Loucy (cell line): ENCODE data around the gene PCBD2.
"Not testable (repeated sequence)": the region's sequence is repeated elsewhere in the genome, so short reads cannot be mapped to it uniquely, and the experiment has no call there.

Source experiments
- H2AFZ ChIP-seq: fragments of 200-600 bp; sonication (generic); 2 replicates; pipeline ENCODE4 v1.6.0; 2016; ENCODE audit warnings: antibody characterized with exemption, mild to moderate bottlenecking, low read length, moderate library complexity
- H3F3A ChIP-seq: fragments of 200-600 bp; 2 replicates; pipeline ENCODE4 v1.6.0; 2016; ENCODE audit warnings: antibody characterized with exemption, low read depth, mild to moderate bottlenecking
- H3K27me3 ChIP-seq: fragments of 200-600 bp; sonication (generic); 2 replicates; pipeline ENCODE4 v1.6.1; 2014; ENCODE audit warnings: low read length, mild to moderate bottlenecking; ENCODE audit not compliant: insufficient read depth, poor library complexity, severe bottlenecking
- H3K36me3 ChIP-seq: fragments of 200-600 bp; sonication (generic); 2 replicates; pipeline ENCODE4 v1.6.1; 2016; ENCODE audit warnings: low read length; ENCODE audit not compliant: insufficient read depth
- H3K4me1 ChIP-seq: fragments of 200-600 bp; sonication (generic); 2 replicates; pipeline ENCODE4 v1.5.1; 2014; ENCODE audit warnings: low read length, mild to moderate bottlenecking; ENCODE audit not compliant: insufficient read depth, poor library complexity, severe bottlenecking
- H3K4me2 ChIP-seq: fragments of 200-600 bp; sonication (generic); 2 replicates; pipeline ENCODE4 v1.6.0; 2014; ENCODE audit warnings: antibody characterized with exemption, low read length, low read depth, mild to moderate bottlenecking; ENCODE audit not compliant: poor library complexity, severe bottlenecking
- H3K4me3 ChIP-seq: fragments of 200-600 bp; sonication (generic); 2 replicates; pipeline ENCODE4 v1.5.1; 2014; ENCODE audit warnings: low read length, mild to moderate bottlenecking, mixed read lengths; ENCODE audit not compliant: poor library complexity, severe bottlenecking
- H3K79me2 ChIP-seq: fragments of 200-600 bp; sonication (generic); 2 replicates; pipeline ENCODE4 v1.6.1; 2014; ENCODE audit warnings: low read length; ENCODE audit not compliant: insufficient read depth
- H3K9ac ChIP-seq: fragments of 200-600 bp; sonication (generic); 2 replicates; pipeline ENCODE4 v1.6.0; 2014; ENCODE audit warnings: mild to moderate bottlenecking, low read depth, low read length, moderate library complexity; ENCODE audit not compliant: poor library complexity, severe bottlenecking
- H3K9me2 ChIP-seq: fragments of 200-600 bp; sonication (generic); replicated peaks from 2 replicates; pipeline ENCODE4 v1.6.1; 2016; ENCODE audit warnings: low read depth, low read length, mixed read lengths
- H3K9me3 ChIP-seq: fragments of 200-600 bp; sonication (generic); 2 replicates; pipeline ENCODE4 v1.6.1; 2014; ENCODE audit warnings: mild to moderate bottlenecking, antibody characterized with exemption, low read length, low read depth; ENCODE audit not compliant: insufficient read depth
- H4K20me1 ChIP-seq: fragments of 200-600 bp; sonication (generic); 2 replicates; pipeline ENCODE4 v1.6.0; 2014; ENCODE audit warnings: antibody characterized with exemption, low read length, mild to moderate bottlenecking; ENCODE audit not compliant: insufficient read depth, poor library complexity, severe bottlenecking
- EZH2phosphoT487 ChIP-seq: fragments of 200-600 bp; IDR thresholded peaks from 2 replicates; pipeline ENCODE4 v1.6.1; 2018; ENCODE audit warnings: antibody characterized with exemption, mild to moderate bottlenecking, moderate library complexity, borderline replicate concordance
- TF ChIP-seq, protein P1 (sequence below): fragments of 200-600 bp; sonication (generic); conservative IDR thresholded peaks from 2 replicates; pipeline ENCODE4 v1.5.1; 2014; ENCODE audit warnings: mild to moderate bottlenecking, antibody characterized with exemption, low read length

Gene PCBD2

DNA sequence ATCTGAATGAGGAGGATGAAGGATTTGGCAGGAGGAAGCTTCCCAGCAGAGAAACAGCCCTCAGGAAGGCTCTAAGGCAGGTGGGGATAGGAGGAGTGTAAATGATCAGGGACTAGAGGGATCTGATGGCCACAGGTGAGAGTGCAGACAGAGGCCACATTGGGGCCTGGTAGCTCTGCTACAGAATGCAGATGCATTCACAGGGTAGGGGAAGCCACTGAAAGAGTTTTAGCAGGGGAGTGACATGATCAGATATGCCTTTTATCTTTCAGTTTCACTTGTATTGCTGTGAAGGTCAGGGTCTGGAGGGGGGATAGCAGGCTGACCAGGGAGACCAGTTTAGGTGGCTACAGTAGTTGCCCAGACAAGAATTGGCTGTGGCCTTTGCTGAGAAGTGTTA lies 27.8 kb upstream of the PCBD2 start:
- no peaks in the 10 kb centered on the region for H3K27me3 ChIP-seq
- H3K4me2 ChIP-seq, result peak overlapping the region; percentile 58
- peak overlapping the region; percentile 46 for H3K4me3 ChIP-seq
- H3K9me3 ChIP-seq, result no peaks in the 10 kb centered on the region
- no peaks in the 10 kb centered on the region for H3F3A ChIP-seq
- TF ChIP-seq, protein P1, sequence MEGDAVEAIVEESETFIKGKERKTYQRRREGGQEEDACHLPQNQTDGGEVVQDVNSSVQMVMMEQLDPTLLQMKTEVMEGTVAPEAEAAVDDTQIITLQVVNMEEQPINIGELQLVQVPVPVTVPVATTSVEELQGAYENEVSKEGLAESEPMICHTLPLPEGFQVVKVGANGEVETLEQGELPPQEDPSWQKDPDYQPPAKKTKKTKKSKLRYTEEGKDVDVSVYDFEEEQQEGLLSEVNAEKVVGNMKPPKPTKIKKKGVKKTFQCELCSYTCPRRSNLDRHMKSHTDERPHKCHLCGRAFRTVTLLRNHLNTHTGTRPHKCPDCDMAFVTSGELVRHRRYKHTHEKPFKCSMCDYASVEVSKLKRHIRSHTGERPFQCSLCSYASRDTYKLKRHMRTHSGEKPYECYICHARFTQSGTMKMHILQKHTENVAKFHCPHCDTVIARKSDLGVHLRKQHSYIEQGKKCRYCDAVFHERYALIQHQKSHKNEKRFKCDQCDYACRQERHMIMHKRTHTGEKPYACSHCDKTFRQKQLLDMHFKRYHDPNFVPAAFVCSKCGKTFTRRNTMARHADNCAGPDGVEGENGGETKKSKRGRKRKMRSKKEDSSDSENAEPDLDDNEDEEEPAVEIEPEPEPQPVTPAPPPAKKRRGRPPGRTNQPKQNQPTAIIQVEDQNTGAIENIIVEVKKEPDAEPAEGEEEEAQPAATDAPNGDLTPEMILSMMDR, result no peak
- no peak for TF ChIP-seq EZH2phosphoT487
- H4K20me1 ChIP-seq, result no peaks in the 10 kb centered on the region
- H3K9ac ChIP-seq, result no peak overlapping the region
- H3K79me2 ChIP-seq, result peaks cover 33% of the 10 kb centered on the region
- H3K4me1 ChIP-seq, result peaks cover 6% of the 10 kb centered on the region
- no peaks in the 10 kb centered on the region for H3K9me2 ChIP-seq
- H3K36me3 ChIP-seq, result no peaks in the 10 kb centered on the region
- H2AFZ ChIP-seq, result no peak overlapping the region

DNA sequence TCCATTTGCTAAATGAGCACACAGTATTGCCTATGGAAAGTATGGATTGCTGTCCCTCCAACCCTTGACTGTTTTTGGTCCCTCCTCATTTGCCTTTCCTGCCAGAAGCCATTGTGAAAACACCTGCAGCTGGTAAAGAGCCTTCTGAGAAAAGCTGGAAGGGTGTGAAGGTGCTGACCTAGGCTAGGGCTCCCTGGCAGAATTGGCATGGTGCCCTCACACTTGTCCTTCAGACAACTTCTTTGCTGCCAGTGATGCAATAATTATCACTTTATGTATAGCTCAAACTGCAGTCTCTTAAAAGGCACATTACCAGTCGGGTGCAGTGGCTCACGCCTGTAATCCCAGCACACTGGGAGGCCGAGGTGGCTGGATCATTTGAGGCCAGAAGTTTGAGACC lies 26.5 kb upstream of the PCBD2 start:
- Histone ChIP-seq H3K9me2 (no peaks in the 10 kb centered on the region), H2AFZ (no peak overlapping the region), H3K4me3 (no peak overlapping the region), H3F3A (no peaks in the 10 kb centered on the region), H3K4me2 (no peak overlapping the region), H3K9ac (no peak overlapping the region), H3K9me3 (no peaks in the 10 kb centered on the region), H3K79me2 (peaks cover 33% of the 10 kb centered on the region), H3K27me3 (no peaks in the 10 kb centered on the region), H3K4me1 (peaks cover 6% of the 10 kb centered on the region), H3K36me3 (no peaks in the 10 kb centered on the region), H4K20me1 (no peaks in the 10 kb centered on the region)
- no peak for TF ChIP-seq EZH2phosphoT487
- TF ChIP-seq, protein P1, result no peak

DNA sequence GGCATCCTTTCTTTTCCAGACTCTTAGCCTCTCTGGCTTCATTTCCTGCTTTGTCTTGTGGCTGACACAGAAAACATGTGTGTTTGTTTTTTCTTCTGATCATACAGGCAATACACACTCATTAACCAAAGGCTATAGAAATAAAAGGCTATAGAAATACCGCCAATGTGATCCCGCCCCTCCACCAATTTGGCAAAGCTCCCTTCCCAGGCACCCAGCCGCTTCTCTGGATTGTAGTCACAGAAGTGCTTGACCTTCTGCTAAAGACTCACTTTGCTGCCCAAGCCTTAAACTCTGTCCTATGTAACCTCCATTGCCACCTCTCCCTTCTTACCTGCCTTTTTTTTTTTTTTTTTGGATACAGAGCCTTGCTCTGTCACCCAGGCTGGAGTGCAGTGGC lies 25.5 kb upstream of the PCBD2 start:
- H4K20me1 ChIP-seq, result no peaks in the 10 kb centered on the region
- no peaks in the 10 kb centered on the region for H3K27me3 ChIP-seq
- H3F3A ChIP-seq, result no peaks in the 10 kb centered on the region
- H3K36me3 ChIP-seq, result no peaks in the 10 kb centered on the region
- no peaks in the 10 kb centered on the region for H3K9me2 ChIP-seq
- peaks cover 32% of the 10 kb centered on the region for H3K79me2 ChIP-seq
- H3K9me3 ChIP-seq, result no peaks in the 10 kb centered on the region
- no peak for TF ChIP-seq EZH2phosphoT487
- TF ChIP-seq, protein P1, result no peak
- no peak overlapping the region for H3K4me3 ChIP-seq
- no peak overlapping the region for H3K9ac ChIP-seq
- no peak overlapping the region for H2AFZ ChIP-seq
- H3K4me1 ChIP-seq, result peaks cover 4% of the 10 kb centered on the region
- no peak overlapping the region for H3K4me2 ChIP-seq

DNA sequence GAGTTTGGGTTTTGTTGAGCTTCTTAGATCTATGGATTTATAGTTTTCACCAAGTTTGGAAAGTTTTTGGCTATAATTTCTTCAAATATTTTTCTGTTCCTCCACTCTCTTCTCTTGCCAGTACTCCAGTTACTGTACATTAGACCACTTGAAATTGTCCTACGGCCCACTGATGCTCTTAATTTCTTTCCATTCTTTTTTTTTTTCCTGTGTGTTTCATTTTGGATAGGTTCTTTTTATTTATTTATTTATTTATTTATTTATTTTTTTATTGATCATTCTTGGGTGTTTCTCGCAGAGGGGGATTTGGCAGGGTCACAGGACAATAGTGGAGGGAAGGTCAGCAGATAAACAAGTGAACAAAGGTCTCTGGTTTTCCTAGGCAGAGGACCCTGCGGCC lies 24.0 kb upstream of the PCBD2 start:
- peaks cover 18% of the 10 kb centered on the region for H3K79me2 ChIP-seq

DNA sequence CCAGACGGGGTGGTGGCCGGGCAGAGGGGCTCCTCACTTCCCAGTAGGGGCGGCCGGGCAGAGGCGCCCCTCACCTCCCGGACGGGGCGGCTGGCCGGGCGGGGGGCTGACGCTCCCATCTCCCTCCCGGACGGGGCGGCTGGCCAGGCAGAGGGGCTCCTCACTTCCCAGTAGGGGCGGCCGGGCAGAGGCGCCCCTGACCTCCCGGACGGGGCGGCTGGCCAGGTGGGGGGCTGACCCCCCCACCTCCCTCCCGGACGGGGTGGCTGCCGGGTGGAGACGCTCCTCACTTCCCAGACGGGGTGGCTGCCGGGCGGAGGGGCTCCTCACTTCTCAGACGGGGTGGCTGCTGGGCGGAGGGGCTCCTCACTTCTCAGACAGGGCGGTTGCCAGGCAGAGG lies 23.2 kb upstream of the PCBD2 start:
- not testable (repeated sequence) for H3K4me2 ChIP-seq, H3K9ac ChIP-seq, H3K4me3 ChIP-seq, H2AFZ ChIP-seq, H3K27me3 ChIP-seq, H3K4me1 ChIP-seq, H3K9me2 ChIP-seq, H4K20me1 ChIP-seq, H3F3A ChIP-seq, H3K9me3 ChIP-seq, H3K36me3 ChIP-seq
- peaks cover 10% of the 10 kb centered on the region; the same call in 1 of the 2 replicates for H3K79me2 ChIP-seq

More for the DNA sequence above, 24.0 kb upstream of the PCBD2 start:
- not testable (repeated sequence) for H3K36me3 ChIP-seq, H3K27me3 ChIP-seq, H3K9ac ChIP-seq, H4K20me1 ChIP-seq, H2AFZ ChIP-seq, H3K9me3 ChIP-seq, H3K4me2 ChIP-seq, H3K9me2 ChIP-seq, H3K4me3 ChIP-seq, H3F3A ChIP-seq, H3K4me1 ChIP-seq
